AG08396 (cell line): Measurements from ENCODE around the gene CD274.
"Not testable (repeated sequence)": the region's sequence is repeated elsewhere in the genome, so short reads cannot be mapped to it uniquely, and the experiment has no call there.

Experiments
- DNase-seq: peaks from one replicate; pipeline ENCODE4 v3.0.0; 2012; ENCODE audit warnings: low spot score, mixed read lengths

CD274 gene

DNA sequence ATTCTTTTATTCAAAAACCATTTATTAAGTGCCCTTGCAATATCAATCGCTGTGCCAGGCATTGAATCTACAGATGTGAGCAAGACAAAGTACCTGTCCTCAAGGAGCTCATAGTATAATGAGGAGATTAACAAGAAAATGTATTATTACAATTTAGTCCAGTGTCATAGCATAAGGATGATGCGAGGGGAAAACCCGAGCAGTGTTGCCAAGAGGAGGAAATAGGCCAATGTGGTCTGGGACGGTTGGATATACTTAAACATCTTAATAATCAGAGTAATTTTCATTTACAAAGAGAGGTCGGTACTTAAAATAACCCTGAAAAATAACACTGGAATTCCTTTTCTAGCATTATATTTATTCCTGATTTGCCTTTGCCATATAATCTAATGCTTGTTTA, 18.5 kb downstream of the CD274 start:
- DNase-seq, result no peak

DNA sequence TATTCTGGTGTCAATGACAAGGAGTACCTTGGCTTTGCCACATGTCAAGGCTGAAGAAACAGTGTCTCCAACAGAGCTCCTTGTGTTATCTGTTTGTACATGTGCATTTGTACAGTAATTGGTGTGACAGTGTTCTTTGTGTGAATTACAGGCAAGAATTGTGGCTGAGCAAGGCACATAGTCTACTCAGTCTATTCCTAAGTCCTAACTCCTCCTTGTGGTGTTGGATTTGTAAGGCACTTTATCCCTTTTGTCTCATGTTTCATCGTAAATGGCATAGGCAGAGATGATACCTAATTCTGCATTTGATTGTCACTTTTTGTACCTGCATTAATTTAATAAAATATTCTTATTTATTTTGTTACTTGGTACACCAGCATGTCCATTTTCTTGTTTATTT, 19.8 kb downstream of the CD274 start:
- DNase-seq, result no peak

GRCh38 chr9:5470816-5471215, 20.5 kb downstream of the CD274 start:
- DNase-seq, result no peak

DNA sequence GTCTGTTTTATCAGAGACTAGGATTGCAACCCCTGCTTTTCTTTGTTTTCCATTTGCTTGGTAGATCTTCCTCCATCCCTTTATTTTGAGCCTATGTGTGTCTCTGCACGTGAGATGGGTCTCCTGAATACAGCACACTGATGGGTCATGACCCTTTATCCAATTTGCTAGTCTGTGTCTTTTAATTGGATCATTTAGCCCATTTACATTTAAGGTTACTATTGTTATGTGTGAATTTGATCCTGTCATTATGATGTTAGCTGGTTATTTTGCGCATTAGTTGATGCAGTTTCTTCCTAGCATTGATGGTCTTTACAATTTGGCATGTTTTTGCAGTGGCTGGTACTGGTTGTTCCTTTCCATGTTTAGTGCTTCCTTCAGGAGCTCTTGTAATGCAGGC, 25.3 kb downstream of the CD274 start:
- DNase-seq, result not testable (repeated sequence)

GRCh38 chr9:5478206-5478605, 27.9 kb downstream of the CD274 start:
- no peak for DNase-seq

DNA sequence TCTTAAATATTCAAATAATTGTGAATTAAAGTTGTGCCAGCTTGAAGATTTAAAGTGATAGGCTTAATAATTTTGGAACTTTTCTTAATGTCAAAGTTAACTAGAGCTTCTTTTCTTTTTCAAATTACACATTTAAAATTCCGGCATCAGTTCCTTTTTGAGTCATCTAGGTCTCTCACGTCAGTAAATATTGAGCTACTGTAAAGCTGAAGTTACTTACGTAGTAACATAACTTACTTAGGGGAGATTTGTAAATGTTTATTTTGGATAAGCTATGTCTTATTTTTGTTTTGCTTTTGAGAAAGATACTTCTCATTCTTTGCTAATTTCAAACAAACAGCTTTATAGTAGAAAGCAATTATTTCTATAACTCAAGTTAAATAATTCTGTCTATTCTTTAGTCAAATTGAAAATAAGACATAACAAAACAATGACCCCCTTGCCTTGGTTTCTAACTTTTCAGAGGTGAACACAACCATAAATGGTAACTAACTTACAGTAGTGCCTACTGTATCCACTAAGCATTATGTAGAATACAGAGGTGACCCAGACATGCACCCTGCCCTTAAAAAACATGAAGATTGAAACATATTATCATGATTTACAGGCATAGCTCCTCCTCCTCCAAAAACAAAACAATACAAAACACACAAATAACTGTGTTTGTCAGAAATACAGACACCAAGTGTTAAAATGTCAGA, 29.8 kb downstream of the CD274 start:
- no peak for DNase-seq

GRCh38 chr9:5480919-5481318, 30.6 kb downstream of the CD274 start:
- no peak for DNase-seq

DNA sequence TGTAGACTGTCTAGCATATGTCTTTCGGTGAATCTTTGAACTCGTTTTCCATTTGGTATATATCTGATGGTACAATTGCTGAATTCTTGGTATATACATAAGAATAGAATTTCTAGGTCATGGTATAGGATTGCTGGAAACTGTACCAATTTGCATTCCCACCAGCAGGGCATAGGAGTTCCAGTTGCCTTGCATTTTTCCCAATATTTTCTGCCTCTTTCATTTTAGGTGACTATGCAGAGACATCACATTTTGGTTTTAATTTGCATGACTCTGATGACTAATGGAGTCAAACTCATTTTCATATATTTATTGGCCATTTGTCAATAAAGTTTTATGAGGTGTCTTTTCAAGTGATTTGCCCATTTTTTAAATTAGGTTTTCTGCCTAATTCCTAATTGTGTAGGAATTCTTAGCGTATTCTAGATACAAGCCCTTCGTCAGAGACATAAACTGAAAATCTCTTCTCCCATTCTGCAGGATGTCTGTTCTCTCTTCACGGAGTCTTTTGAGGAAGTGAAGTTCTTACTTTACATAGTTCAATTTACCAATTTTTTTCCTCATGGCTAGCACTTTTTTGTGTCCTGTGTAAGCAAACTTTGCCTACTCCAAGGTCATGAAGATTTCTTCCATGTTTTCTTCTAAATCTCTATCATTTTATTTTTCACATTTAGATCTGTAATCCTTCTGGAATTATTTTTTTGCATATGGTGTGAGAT, 31.1 kb downstream of the CD274 start:
- no peak for DNase-seq

DNA sequence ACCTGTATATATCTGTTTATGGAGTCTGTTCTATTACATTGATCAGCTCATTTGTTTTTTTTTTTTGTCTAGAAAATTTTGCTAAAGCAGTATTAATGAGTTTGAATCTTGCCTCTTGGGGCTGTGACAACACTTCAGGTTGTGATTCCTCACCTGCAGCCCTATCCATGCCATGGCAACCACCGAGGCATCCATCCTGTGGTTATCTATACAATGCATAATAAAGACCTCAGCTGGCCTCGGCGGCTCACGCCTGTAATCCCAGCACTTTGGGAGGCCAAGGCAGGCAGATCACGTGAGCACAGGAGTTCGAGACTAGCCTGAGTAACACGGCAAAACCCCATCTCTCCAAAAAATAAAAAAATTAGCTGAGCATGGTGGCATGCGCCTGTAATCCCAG, 31.9 kb downstream of the CD274 start:
- no peak for DNase-seq

GRCh38 chr9:5483306-5483705, 33.0 kb downstream of the CD274 start:
- DNase-seq, result no peak

GRCh38 chr9:5485378-5486085, 35.2 kb downstream of the CD274 start:
- no peak for DNase-seq

DNA sequence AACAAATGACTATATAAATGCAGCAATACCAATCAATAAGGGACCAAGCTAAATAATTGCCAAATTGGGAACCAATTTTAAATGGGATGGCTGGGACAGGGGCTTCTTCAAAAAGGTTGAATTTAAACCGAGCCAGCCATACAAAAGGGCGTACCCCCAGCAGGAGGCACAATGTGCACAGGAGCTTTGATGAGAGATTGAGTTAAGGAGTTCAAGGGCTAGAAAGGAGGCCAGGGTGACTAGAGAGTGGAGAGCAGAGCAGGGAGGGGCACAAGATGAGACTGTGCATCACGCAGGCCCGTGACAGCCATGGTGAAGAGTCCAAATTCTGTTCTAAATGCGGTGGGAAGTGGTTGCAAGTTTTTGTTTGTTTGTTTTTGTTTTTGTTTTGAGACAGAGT, 36.6 kb downstream of the CD274 start:
- no peak for DNase-seq

DNA sequence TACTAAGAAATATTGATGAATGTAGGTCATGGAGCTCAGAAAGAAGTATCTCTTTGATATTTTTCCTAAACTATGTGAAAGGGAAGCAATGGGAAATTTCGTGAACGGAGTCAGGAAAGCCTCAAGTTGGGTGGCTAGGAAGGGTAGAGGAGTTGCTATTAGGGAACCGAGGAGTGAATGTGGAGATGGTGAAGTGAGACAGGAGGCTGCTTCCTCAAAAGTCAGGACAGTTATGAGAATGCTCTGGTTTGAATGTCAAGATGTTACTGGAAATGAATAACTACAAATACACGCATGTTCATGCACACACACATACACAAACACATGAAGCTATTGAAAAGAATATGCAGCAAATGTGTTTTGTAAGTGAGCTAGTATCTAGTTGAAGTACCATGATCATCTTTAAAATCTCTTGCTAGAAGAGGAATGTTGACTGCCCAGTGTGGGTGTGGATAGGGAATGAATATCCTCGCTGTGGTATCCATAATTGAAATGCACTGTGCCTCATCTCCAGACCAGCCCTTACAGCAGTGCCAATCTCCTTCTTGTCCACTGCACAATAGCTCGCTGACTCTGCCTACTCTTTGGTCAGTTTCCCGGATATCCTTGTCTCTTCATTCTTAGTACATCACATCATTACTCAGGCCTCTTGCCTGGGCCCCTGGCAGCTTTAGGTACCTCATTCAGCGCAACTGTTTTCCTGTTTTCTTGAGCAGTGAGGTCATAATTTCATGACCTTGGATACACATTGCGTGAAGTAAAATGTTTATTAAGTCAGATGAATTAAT, 38.1 kb downstream of the CD274 start:
- DNase-seq, result no peak

DNA sequence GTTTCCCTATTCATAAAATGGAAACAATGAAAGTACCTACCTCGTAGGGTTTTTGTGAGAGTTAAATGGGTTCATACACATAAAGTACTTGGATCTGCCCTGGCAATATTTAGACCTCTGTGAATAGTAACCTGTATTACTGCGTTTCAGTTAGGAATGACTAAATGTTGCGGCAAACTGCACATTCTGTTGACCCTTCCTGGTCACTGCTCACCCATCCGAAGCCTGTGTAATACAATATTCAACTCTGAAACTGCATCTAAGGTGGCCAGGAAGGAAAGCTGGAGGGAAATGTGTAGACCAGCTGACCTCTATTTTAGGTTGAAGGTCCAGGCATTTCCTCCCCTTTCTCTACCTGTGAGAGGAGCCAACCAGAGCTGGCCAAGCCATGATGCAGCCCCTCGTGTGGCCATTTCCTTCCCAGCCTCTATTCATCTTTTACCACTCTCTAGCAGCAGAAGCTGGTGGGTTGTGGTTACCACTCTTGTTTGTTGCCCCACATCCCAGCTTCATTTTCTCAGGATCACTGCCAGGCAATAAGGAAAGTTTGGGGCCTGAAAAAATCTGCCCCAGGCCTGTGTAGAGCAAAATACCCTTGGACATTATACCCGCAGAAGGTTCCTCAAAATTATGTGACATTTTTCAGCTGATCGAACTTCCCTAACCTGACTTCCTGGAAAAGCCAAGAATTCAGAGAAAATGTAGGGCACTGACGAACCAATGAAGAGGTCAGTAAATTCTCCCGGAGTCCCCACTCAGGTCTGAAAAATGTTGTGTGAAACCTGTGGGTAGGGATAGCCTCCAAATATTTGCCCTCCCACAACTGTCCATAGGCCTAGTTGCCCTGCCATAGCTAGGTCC, 39.5 kb downstream of the CD274 start:
- DNase-seq, result no peak

GRCh38 chr9:5492965-5493678, 42.8 kb downstream of the CD274 start:
- DNase-seq, result no peak

DNA sequence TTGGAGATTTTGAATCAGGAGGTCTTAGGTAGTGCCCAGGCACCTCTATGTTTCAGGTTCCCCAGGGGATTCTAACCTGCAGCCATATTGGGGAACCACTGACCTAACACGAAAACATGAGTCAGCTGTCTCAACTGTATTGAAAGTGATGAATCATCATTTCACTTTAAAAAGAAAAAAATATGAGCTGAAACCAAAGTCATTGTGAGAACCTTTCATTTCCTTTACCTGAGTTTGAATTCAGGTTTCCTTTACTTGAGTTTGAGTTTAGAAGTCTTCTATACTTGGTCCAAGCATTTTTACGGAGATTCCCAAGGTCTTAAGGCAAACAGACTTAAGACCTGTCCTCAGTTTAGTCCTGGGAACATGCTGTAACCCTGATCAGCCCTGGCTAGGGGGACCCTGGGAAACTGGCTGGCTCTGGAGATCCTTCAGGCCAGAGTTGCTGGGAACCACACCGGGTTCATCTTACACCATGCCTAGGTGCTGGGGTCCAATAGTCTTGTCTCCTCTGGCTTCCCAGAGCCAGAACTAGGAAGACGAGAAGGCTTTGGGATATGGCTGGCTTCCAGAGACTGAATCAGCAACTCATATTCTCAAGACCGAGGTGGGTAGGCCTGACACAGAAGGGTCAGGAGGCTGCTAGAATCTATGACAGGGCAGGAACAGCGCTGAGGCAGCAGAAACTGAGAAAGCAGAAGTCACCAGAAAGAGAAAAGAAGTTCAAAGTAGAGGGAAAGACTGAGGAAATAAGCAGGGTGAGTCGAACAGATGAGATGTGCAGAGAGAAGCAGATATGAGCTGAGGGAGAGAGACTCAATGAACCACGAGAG, 43.6 kb downstream of the CD274 start:
- peak; percentile 46 for DNase-seq

DNA sequence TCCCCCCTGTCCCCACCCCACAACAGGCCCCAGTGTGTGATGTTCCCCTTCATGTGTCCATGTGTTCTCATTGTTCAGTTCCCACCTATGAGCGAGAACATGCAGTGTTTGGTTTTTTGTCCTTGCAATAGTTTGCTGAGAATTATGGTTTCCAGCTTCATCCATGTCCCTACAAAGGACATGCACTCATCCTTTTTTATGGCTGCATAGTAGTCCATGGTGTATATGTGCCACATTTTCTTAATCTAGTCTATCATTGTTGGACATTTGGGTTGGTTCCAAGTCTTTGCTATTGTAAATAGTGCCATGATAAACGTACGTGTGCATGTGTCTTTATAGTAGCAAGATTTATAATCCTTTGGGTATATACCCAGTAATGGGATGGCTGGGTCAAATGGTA, 44.4 kb downstream of the CD274 start:
- DNase-seq, result not testable (repeated sequence)

GRCh38 chr9:5499157-5499556, 48.8 kb downstream of the CD274 start:
- no peak for DNase-seq

DNA sequence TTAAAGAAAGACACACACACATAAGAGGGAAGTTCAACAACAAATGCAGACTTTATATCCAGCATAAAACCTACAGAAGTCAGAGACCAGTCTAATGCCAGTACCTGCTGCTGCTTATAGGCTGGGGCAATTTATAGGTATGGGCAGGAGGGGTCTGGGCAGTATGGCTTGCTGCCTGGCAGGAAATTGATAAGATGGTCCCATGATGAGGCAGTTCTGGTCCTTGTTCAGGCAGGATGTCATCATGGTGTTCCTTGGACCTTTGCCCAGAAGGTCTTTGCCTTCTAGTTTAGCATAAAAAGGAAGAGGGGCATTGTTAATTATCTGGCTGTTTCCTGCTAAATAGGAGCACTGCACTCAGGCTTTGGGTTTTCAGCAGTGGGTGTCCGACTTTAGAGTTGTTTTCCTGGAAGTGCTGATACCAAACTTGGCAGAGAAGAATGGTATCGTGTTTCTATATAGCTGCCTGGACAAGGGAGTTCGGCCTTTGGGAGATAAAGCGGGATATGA, 49.6 kb downstream of the CD274 start:
- DNase-seq, result no peak
